ENCODE measurements around the gene FNBP1. TPM values are rescaled to one million over a fixed set of nuclear protein-coding genes. Genes with fewer than 3 reads are reported as not detected.

FNBP1 gene
- total and polyA plus RNA-seq, 2 experiments from 2014 or later = 26.6 to 28.8 TPM

GRCh38 chr9:130043654-130044623 lies 950 bp upstream of the FNBP1 start:
- H3K27ac ChIP-seq (ENCODE audit: low read depth) = 0 out of 2 replicates have a peak overlapping the region, but pooled peaks have one; percentile 26

More at GRCh38 chr9:130043654-130044623, 950 bp upstream of the FNBP1 start:
- Mint-ChIP-seq H3K27me3 (ENCODE audit: insufficient read depth, low read depth, poor library complexity) (peaks cover 24% of the 10 kb centered on the region), H3K36me3 (ENCODE audit: low read depth) (peaks cover 4% of the 10 kb centered on the region; the same call in 2 of the 3 replicates), H3K4me3 (peak overlapping the region; percentile 88), H3K9me3 (peaks cover 2% of the 10 kb centered on the region; the same call in 1 of the 3 replicates), H3K27ac (no peak overlapping the region), H3K4me1 (peaks cover 36% of the 10 kb centered on the region)
- Histone ChIP-seq H3K4me2 (peak overlapping the region; percentile 94), H3K27me3 (ENCODE audit: insufficient read depth) (peaks cover 37% of the 10 kb centered on the region), H3K4me3 (peak overlapping the region; percentile 95), H3K36me3 (ENCODE audit: insufficient read depth) (no peaks in the 10 kb centered on the region), H3K79me2 (replicated peaks; ENCODE audit: insufficient read depth) (peaks cover 29% of the 10 kb centered on the region), H2AFZ (peak overlapping the region; percentile 93; the same call in 1 of the 2 replicates), H3F3A (replicated peaks; ENCODE audit: low read depth) (peaks cover 11% of the 10 kb centered on the region), H3K4me1 (ENCODE audit: insufficient read depth) (peaks cover 10% of the 10 kb centered on the region), H4K20me1 (replicated peaks; ENCODE audit: insufficient read depth) (peaks cover 19% of the 10 kb centered on the region), H3K9me2 (ENCODE audit: insufficient read depth) (no peaks in the 10 kb centered on the region)
- DNase-seq (ENCODE audit: low spot score) = peak; percentile 62
- TF ChIP-seq REST (IDR thresholded peaks at IDR 0.05; ENCODE audit: unreplicated experiment) (no peak), EZH2phosphoT487 (IDR thresholded peaks at IDR 0.05; ENCODE audit: unreplicated experiment) (no peak), POLR2AphosphoS5 (IDR thresholded peaks at IDR 0.05; ENCODE audit: low read depth) (no peak), ZNF114 (CRISPR knock-in tag; IDR thresholded peaks at IDR 0.05) (no peak), CTCF (conservative IDR thresholded peaks at IDR 0.05; ENCODE audit: low read depth in 2 of 2) (0 out of 4 replicates have a peak, but pooled peaks of 1 of the 2 experiments have one; percentile 11), NANOG (IDR thresholded peaks at IDR 0.05; ENCODE audit: borderline replicate concordance) (no peak), ZNF331 (CRISPR knock-in tag; IDR thresholded peaks at IDR 0.05; ENCODE audit: low read depth) (no peak), EZH2 (IDR thresholded peaks at IDR 0.05; ENCODE audit: low read depth, unreplicated experiment) (no peak)
- ATAC-seq = peak; percentile 10
